ENCODE measurements around the gene PTGDS. TPM values are rescaled to one million over a fixed set of nuclear protein-coding genes. Genes with fewer than 3 reads are reported as not detected.

PTGDS gene
- total RNA-seq, 3 donors from 2014 or later (not counting 1 experiment from before 2014, with no cell fraction given), result 157 to 361 (median 296) TPM

GRCh38 chr9:137012694-137013570 is 35.6 kb downstream of the PTGDS start:
- peaks cover 0 to 3% of the 10 kb centered on the region in 2 donors for H3K4me1 Mint-ChIP-seq
- intact Hi-C loops (cut with micrococcal nuclease), result no loop called here
- Histone ChIP-seq H3K27me3 (ENCODE audit: control insufficient read depth, insufficient read depth, low read length) (no peaks in the 10 kb centered on the region), H3K36me3 (ENCODE audit: control insufficient read depth, insufficient read depth, low read length) (peaks cover 72% of the 10 kb centered on the region), H3K4me1 (ENCODE audit: control insufficient read depth, insufficient read depth, low read length) (no peaks in the 10 kb centered on the region), H3K4me3 (ENCODE audit: low read length) (no peak overlapping the region), H3K27ac (ENCODE audit: low read length) (no peak overlapping the region), H3K9me3 (ENCODE audit: control insufficient read depth, insufficient read depth, low read length) (no peaks in the 10 kb centered on the region)
- H3K36me3 Mint-ChIP-seq, result no peaks in the 10 kb centered on the region
- no peak overlapping the region for H3K27ac Mint-ChIP-seq
- no peak overlapping the region for H3K4me3 Mint-ChIP-seq
- no peaks in the 10 kb centered on the region for H3K9me3 Mint-ChIP-seq
- TF ChIP-seq CTCF (IDR thresholded peaks at IDR 0.05), result no peak
- no peaks in the 10 kb centered on the region for H3K27me3 Mint-ChIP-seq (ENCODE audit: low read depth in 2 of 2)
- WGBS (ENCODE audit: insufficient coverage), result 96% methylated on average over 67 of the region's 67 CpGs
- DNase-seq (no peak), ATAC-seq (no peak)

GRCh38 chr9:137013571-137013940 is 36.3 kb downstream of the PTGDS start:
- H3K4me1 Mint-ChIP-seq, result peaks cover 0 to 3% of the 10 kb centered on the region in 2 donors
- no peak for ATAC-seq
- no peak overlapping the region for H3K27ac Mint-ChIP-seq
- WGBS (ENCODE audit: insufficient coverage), result 99% methylated on average over 17 of the region's 20 CpGs
- Histone ChIP-seq H3K4me1 (ENCODE audit: control insufficient read depth, insufficient read depth, low read length) (no peaks in the 10 kb centered on the region), H3K9me3 (ENCODE audit: control insufficient read depth, insufficient read depth, low read length) (no peaks in the 10 kb centered on the region), H3K36me3 (ENCODE audit: control insufficient read depth, insufficient read depth, low read length) (peaks cover 70% of the 10 kb centered on the region), H3K27me3 (ENCODE audit: control insufficient read depth, insufficient read depth, low read length) (no peaks in the 10 kb centered on the region), H3K27ac (ENCODE audit: low read length) (no peak overlapping the region), H3K4me3 (ENCODE audit: low read length) (no peak overlapping the region)
- TF ChIP-seq CTCF (IDR thresholded peaks at IDR 0.05), result no peak
- no peaks in the 10 kb centered on the region for H3K27me3 Mint-ChIP-seq (ENCODE audit: low read depth in 2 of 2)
- H3K36me3 Mint-ChIP-seq, result no peaks in the 10 kb centered on the region
- no peak for DNase-seq
- intact Hi-C loops (cut with micrococcal nuclease), result no loop called here
- H3K9me3 Mint-ChIP-seq, result no peaks in the 10 kb centered on the region
- no peak overlapping the region for H3K4me3 Mint-ChIP-seq

- H3K36me3 ChIP-seq (ENCODE audit: control insufficient read depth, insufficient read depth, low read length), result peaks cover 75% of the 10 kb centered on the region
- H3K4me1 ChIP-seq (ENCODE audit: control insufficient read depth, insufficient read depth, low read length), result no peaks in the 10 kb centered on the region
- intact Hi-C loops (cut with micrococcal nuclease), result no loop called here
- H3K27ac ChIP-seq (ENCODE audit: low read length), result no peak overlapping the region
- no peak for TF ChIP-seq CTCF (IDR thresholded peaks at IDR 0.05)
- Mint-ChIP-seq H3K9me3 (no peaks in the 10 kb centered on the region), H3K36me3 (no peaks in the 10 kb centered on the region), H3K27me3 (ENCODE audit: low read depth in 2 of 2) (no peaks in the 10 kb centered on the region), H3K27ac (no peak overlapping the region), H3K4me1 (peaks cover 0 to 3% of the 10 kb centered on the region in 2 donors), H3K4me3 (no peak overlapping the region)
- 89% methylated on average over 23 of the region's 23 CpGs for WGBS (ENCODE audit: insufficient coverage)
- no peak overlapping the region for H3K4me3 ChIP-seq (ENCODE audit: low read length)
- no peaks in the 10 kb centered on the region for H3K9me3 ChIP-seq (ENCODE audit: control insufficient read depth, insufficient read depth, low read length)
- no peak for DNase-seq
- H3K27me3 ChIP-seq (ENCODE audit: control insufficient read depth, insufficient read depth, low read length), result no peaks in the 10 kb centered on the region
- no peak for ATAC-seq
Measured at GRCh38 chr9:137014166-137014565, 36.9 kb downstream of the PTGDS start.

Measured in natural killer cell (primary cell).